Measurements from ENCODE around the gene PDCD4.
"Not testable (repeated sequence)": the region's sequence is repeated elsewhere in the genome, so short reads cannot be mapped to it uniquely, and the experiment has no call there.

The PDCD4 gene

GRCh38 chr10:110910138-110910537 is 38.4 kb downstream of the PDCD4 start:
- no peaks in the 10 kb centered on the region for H3K27me3 ChIP-seq (ENCODE audit: insufficient read depth, low read depth, severe bottlenecking)
- no peak overlapping the region for H3K4me3 ChIP-seq (ENCODE audit: low read depth, low read length)
- no peak overlapping the region for H3K27ac ChIP-seq
- no peaks in the 10 kb centered on the region for H3K36me3 ChIP-seq
- DNase-seq = no peak
- H3K9me3 ChIP-seq (ENCODE audit: severe bottlenecking) = no peaks in the 10 kb centered on the region
- TF ChIP-seq CTCF (IDR thresholded peaks at IDR 0.05; ENCODE audit: low read depth, low read length) = no peak

DNA sequence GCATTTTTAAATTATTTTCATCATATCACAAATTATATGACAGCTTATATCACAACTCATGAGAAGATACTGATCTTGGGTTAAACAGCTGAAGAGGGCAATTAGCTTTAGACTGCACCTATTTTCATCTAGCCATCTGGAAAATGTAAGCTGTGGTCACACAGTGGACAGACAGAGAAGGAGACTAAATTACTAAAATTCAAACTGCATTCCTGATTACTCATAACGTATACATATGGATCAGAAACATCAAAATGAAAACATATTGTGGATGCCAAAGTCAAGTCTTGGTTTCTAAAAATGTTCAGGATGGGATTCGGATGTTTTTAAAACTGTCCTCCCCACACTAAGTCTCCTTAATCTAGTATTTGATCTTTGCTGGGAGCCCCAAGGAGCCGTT is 40.6 kb downstream of the PDCD4 start:
- Histone ChIP-seq H3K4me3 (ENCODE audit: low read depth, low read length) (no peak overlapping the region), H3K9me3 (ENCODE audit: severe bottlenecking) (no peaks in the 10 kb centered on the region), H3K27ac (no peak overlapping the region), H3K27me3 (ENCODE audit: insufficient read depth, low read depth, severe bottlenecking) (no peaks in the 10 kb centered on the region), H3K36me3 (no peaks in the 10 kb centered on the region)
- no peak for TF ChIP-seq CTCF (IDR thresholded peaks at IDR 0.05; ENCODE audit: low read depth, low read length)
- DNase-seq = no peak

GRCh38 chr10:110914431-110914830 is 42.7 kb downstream of the PDCD4 start:
- no peak overlapping the region for H3K27ac ChIP-seq
- no peak for TF ChIP-seq CTCF (IDR thresholded peaks at IDR 0.05; ENCODE audit: low read depth, low read length)
- no peak for DNase-seq

DNA sequence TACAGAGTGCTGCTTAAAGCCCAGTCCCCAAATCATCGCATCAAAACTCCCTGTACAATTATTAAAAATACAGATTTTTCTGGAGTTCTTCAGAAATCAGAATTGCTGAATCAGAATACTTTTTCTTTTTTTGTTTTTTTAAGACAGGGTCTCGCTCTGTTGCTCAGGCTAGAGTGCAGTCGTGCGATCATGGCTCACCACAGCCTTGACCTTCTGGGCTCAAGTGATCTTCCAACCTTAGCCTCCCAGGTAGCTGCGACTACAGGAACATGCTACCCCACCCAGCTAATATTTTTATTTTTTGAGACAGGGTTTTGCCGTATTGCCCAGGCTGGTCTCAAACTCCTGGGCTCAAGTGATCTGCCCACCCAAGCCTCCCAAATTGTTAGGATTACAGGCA is 43.3 kb downstream of the PDCD4 start:
- Histone ChIP-seq H3K27ac (no peak overlapping the region), H3K4me3 (ENCODE audit: low read depth, low read length) (no peak overlapping the region), H3K27me3 (ENCODE audit: insufficient read depth, low read depth, severe bottlenecking) (no peaks in the 10 kb centered on the region), H3K9me3 (ENCODE audit: severe bottlenecking) (no peaks in the 10 kb centered on the region), H3K36me3 (peaks cover 2% of the 10 kb centered on the region; the same call in 1 of the 2 replicates)
- TF ChIP-seq CTCF (IDR thresholded peaks at IDR 0.05; ENCODE audit: low read depth, low read length) = no peak
- no peak for DNase-seq

More at GRCh38 chr10:110914431-110914830, 42.7 kb downstream of the PDCD4 start:
- Histone ChIP-seq H3K36me3 (peaks cover 2% of the 10 kb centered on the region; the same call in 1 of the 2 replicates), H3K27me3 (ENCODE audit: insufficient read depth, low read depth, severe bottlenecking) (no peaks in the 10 kb centered on the region), H3K4me3 (ENCODE audit: low read depth, low read length) (no peak overlapping the region), H3K9me3 (ENCODE audit: severe bottlenecking) (no peaks in the 10 kb centered on the region)

GRCh38 chr10:110915600-110915999 is 43.9 kb downstream of the PDCD4 start:
- H3K27ac ChIP-seq; H3K36me3 ChIP-seq; H3K4me3 ChIP-seq (ENCODE audit: low read depth, low read length); H3K9me3 ChIP-seq (ENCODE audit: severe bottlenecking); DNase-seq; H3K27me3 ChIP-seq (ENCODE audit: insufficient read depth, low read depth, severe bottlenecking): not testable (repeated sequence)

DNA sequence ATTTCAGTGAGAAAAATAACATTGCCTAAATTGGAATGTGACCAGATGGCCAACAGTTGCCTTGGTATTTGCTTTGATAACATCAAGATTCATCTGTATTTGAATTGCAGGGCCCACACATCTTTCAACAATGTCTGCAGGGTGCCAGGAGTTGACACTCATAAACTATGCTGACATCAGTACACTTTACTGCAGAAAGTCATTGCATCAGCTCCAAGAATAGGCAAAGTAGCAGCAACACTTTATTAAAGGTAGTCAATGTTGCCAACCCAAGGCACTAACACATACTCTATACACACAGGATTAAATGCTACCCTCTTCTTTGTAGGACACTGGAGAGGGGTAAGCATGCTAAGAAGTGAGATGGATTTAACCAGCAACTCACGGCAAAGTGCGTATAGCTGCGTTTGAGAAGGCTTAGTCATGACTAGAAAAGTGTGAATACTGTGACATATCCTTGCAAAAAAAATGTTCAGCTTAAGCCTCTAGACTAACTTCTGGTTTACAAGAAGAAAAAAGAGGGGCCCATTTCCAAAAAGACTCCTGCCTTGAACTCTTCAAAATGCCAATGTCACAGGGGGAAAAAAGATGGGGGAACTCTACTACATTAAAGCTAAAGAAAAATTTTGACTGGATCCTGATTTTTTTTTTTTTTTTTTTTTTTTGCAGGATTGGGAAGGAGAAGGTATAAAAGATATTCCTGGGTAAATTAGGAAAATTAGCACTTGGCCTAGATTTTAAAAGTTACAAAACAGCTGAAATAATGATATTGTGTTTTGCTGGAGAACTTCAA is 45.0 kb downstream of the PDCD4 start:
- Histone ChIP-seq H3K27me3 (ENCODE audit: insufficient read depth, low read depth, severe bottlenecking) (no peaks in the 10 kb centered on the region), H3K9me3 (ENCODE audit: severe bottlenecking) (no peaks in the 10 kb centered on the region), H3K36me3 (peaks cover 2% of the 10 kb centered on the region; the same call in 1 of the 2 replicates), H3K4me3 (ENCODE audit: low read depth, low read length) (no peak overlapping the region), H3K27ac (no peak overlapping the region)
- DNase-seq = no peak
- TF ChIP-seq CTCF (IDR thresholded peaks at IDR 0.05; ENCODE audit: low read depth, low read length) = no peak
